Mesendoderm (in vitro differentiated cells): ENCODE results near the gene HPS1.

Experiments used
- DNase-seq: peaks from one replicate; pipeline ENCODE4 v3.0.0; 2013
- H2AK5ac ChIP-seq: 2 replicates; pipeline ENCODE4 v1.6.1; 2013; ENCODE audit warnings: low read length, inconsistent platforms
- H2BK120ac ChIP-seq: 2 replicates; pipeline ENCODE4 v1.6.1; 2013; ENCODE audit warnings: low read depth, mild to moderate bottlenecking, low read length, moderate library complexity, mixed read lengths
- H2BK15ac ChIP-seq: replicated peaks from 2 replicates; pipeline ENCODE4 v1.6.1; 2013; ENCODE audit warnings: low read depth, mild to moderate bottlenecking, moderate library complexity
- H2BK5ac ChIP-seq: 2 replicates; pipeline ENCODE4 v1.6.1; 2013; ENCODE audit warnings: low read length, inconsistent platforms
- H3K18ac ChIP-seq: 2 replicates; pipeline ENCODE4 v1.6.1; 2013; ENCODE audit warnings: mild to moderate bottlenecking, low read length, mixed read lengths
- H3K23ac ChIP-seq: one replicate; pipeline ENCODE4 v1.6.1; 2013; ENCODE audit warnings: low read length
- H3K27ac ChIP-seq: 2 replicates; pipeline ENCODE4 v1.5.1; 2013; ENCODE audit warnings: low read depth, mild to moderate bottlenecking, inconsistent platforms, low read length, moderate library complexity
- H3K27me3 ChIP-seq: 2 replicates; pipeline ENCODE4 v1.6.1; 2013; ENCODE audit warnings: low read length, control low read depth, mild to moderate bottlenecking, inconsistent platforms; ENCODE audit not compliant: insufficient read depth, poor library complexity
- H3K36me3 ChIP-seq: 2 replicates; pipeline ENCODE4 v1.6.1; 2013; ENCODE audit warnings: low read length, inconsistent platforms; ENCODE audit not compliant: control insufficient read depth, insufficient read depth
- H3K4ac ChIP-seq: one replicate; pipeline ENCODE4 v1.6.1; 2013; ENCODE audit warnings: low read depth, mild to moderate bottlenecking, low read length, moderate library complexity
- H3K4me1 ChIP-seq: 2 replicates; pipeline ENCODE4 v1.6.1; 2013; ENCODE audit warnings: low read depth, low read length, inconsistent platforms; ENCODE audit not compliant: control insufficient read depth
- H3K4me2 ChIP-seq: 2 replicates; pipeline ENCODE4 v1.6.1; 2013; ENCODE audit warnings: low read length
- H3K4me3 ChIP-seq: 2 replicates; pipeline ENCODE4 v1.5.1; 2013; ENCODE audit warnings: mild to moderate bottlenecking, low read length
- H3K56ac ChIP-seq: one replicate; pipeline ENCODE4 v1.6.1; 2013; ENCODE audit warnings: low read length
- H3K79me1 ChIP-seq: 2 replicates; pipeline ENCODE4 v1.6.1; 2013; ENCODE audit warnings: low read length, inconsistent platforms
- H3K79me2 ChIP-seq: 2 replicates; pipeline ENCODE4 v1.6.1; 2013; ENCODE audit warnings: mild to moderate bottlenecking, low read length; ENCODE audit not compliant: control insufficient read depth, insufficient read depth
- H3K9ac ChIP-seq: 2 replicates; pipeline ENCODE4 v1.6.1; 2013; ENCODE audit warnings: low read length, inconsistent platforms
- H4K5ac ChIP-seq: one replicate; pipeline ENCODE4 v1.6.1; 2013; ENCODE audit warnings: low read length
- H4K8ac ChIP-seq: one replicate; pipeline ENCODE4 v1.6.1; 2013; ENCODE audit warnings: low read depth, mild to moderate bottlenecking, control low read depth, low read length, moderate library complexity
- WGBS: extraction: QIAGEN DNeasy Blood & Tissue Kit; methylation state at CpG from one replicate; pipeline ENCODE4 v1.1.7; 2013; ENCODE audit warnings: low lambda C conversion rate, missing lambda C conversion rate; ENCODE audit not compliant: insufficient coverage; ENCODE audit errors: extremely low coverage; 5-methylcytosine and 5-hydroxymethylcytosine counted together

Gene HPS1

DNA sequence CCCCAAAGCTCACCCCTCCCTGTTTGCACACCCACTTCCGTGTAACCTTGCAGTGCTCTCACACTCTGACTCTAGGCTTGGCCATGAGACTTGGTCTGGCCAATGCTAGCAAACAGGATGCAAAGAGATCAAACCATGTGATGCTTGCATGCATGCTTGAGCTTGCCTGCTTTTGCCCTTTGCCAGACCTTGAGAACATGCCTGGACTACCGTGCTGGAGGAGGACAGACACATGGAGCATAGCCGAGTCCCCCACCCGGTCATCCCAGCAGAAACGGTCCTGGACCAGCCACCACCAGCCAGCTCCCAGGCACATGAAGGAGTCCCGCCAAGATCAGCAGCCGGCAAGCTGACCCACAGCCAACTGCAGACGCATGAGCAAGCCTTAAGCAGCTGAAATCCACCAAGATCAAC, 55.1 kb downstream of the HPS1 start:
- Histone ChIP-seq H3K4ac (no peak overlapping the region), H3K27ac (no peak overlapping the region), H2AK5ac (no peak overlapping the region), H3K36me3 (no peaks in the 10 kb centered on the region), H3K4me1 (no peaks in the 10 kb centered on the region), H2BK5ac (no peak overlapping the region), H3K4me2 (no peak overlapping the region), H3K9ac (no peak overlapping the region), H3K79me1 (no peaks in the 10 kb centered on the region), H3K4me3 (no peak overlapping the region), H3K23ac (no peak overlapping the region), H3K18ac (no peak overlapping the region), H3K56ac (no peak overlapping the region), H2BK15ac (no peak overlapping the region), H2BK120ac (no peak overlapping the region), H4K5ac (no peak overlapping the region), H4K8ac (no peak overlapping the region), H3K27me3 (no peaks in the 10 kb centered on the region), H3K79me2 (no peaks in the 10 kb centered on the region)
- WGBS: no CpG with 5 or more reads among the region's 8 CpGs
- no peak for DNase-seq

DNA sequence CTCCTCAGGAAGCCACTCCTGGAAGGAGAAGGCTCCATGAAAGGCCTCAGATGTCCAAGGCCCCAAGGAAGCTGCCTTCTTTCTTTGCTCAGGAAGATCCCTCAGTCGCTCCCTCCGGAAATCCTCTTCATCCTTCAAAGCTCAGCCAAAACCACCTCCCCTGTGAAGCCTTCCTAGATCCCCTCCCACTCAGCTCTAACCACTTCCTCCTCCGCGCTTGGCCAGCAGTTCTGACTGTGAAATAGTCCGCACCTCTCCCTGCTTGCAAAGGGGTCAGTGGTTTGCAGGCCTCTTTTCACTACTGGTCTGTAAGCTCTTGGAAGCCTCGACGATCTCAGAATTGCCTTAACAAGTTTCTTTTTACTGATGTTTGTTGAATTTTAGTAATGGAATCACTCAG, 55.7 kb downstream of the HPS1 start:
- H3K27me3 ChIP-seq: no peaks in the 10 kb centered on the region
- WGBS: no CpG with 5 or more reads among the region's 7 CpGs
- no peak overlapping the region for H2BK15ac ChIP-seq
- H3K56ac ChIP-seq: no peak overlapping the region
- H4K5ac ChIP-seq: no peak overlapping the region
- no peak overlapping the region for H3K4me2 ChIP-seq
- no peaks in the 10 kb centered on the region for H3K79me2 ChIP-seq
- no peak overlapping the region for H2BK120ac ChIP-seq
- no peak overlapping the region for H2AK5ac ChIP-seq
- no peaks in the 10 kb centered on the region for H3K4me1 ChIP-seq
- no peak overlapping the region for H3K27ac ChIP-seq
- H3K9ac ChIP-seq: no peak overlapping the region
- no peak overlapping the region for H3K4me3 ChIP-seq
- H2BK5ac ChIP-seq: no peak overlapping the region
- H3K18ac ChIP-seq: no peak overlapping the region
- no peak overlapping the region for H4K8ac ChIP-seq
- DNase-seq: no peak
- no peaks in the 10 kb centered on the region for H3K36me3 ChIP-seq
- H3K23ac ChIP-seq: no peak overlapping the region
- H3K79me1 ChIP-seq: no peaks in the 10 kb centered on the region
- H3K4ac ChIP-seq: no peak overlapping the region

DNA sequence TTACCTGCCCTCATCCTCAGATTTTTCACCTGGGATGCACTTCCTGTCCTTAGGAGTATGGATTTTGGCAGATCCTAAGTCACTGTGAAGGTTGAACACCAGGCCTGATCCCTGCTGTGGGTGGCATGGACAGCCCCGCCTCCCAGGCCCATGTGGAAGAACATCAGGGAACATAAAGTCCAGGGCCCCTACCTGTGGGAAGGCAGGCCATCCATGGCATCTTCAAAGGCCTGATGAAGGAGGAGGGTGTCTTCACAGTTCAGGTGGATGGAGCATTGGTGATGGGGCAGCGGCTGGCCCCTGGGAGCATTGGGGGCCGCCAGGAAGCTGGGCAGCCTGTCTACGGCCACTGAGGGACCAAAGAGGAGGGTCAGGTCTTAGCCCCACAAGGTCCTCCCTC, 56.3 kb downstream of the HPS1 start:
- no peak overlapping the region for H4K5ac ChIP-seq

DNA sequence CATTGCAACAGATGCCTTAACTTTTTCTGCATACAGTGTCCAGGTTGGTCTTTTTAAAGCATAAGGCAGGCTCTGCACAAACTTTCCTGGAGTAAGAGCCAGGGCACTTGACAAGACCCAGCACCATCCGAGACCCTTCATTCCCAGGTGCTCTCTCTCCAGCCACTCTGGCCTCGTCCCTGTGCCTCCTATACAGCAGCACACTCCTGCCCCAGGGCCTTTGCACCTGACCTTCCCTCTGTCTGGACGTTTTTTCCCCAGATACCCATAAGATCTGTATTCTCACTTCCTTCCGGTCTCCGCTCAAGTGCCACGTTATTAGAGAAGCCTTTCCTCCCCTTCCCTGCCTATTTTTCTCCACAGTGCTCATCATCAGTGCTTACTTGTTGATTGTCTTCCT, 57.3 kb downstream of the HPS1 start:
- Histone ChIP-seq H3K4me2 (no peak overlapping the region), H3K4ac (no peak overlapping the region), H4K8ac (no peak overlapping the region), H3K4me1 (no peaks in the 10 kb centered on the region), H3K9ac (no peak overlapping the region), H3K27ac (no peak overlapping the region), H2AK5ac (no peak overlapping the region), H2BK5ac (no peak overlapping the region), H3K56ac (no peak overlapping the region), H3K18ac (no peak overlapping the region), H3K36me3 (no peaks in the 10 kb centered on the region), H3K4me3 (no peak overlapping the region), H2BK15ac (no peak overlapping the region), H3K23ac (no peak overlapping the region), H3K79me1 (no peaks in the 10 kb centered on the region), H2BK120ac (no peak overlapping the region), H3K27me3 (no peaks in the 10 kb centered on the region), H4K5ac (no peak overlapping the region), H3K79me2 (no peaks in the 10 kb centered on the region)
- no CpG with 5 or more reads among the region's 6 CpGs for whole genome bisulfite sequencing
- no peak for DNase-seq

More for the DNA sequence above, 56.3 kb downstream of the HPS1 start:
- H3K18ac ChIP-seq: no peak overlapping the region
- no peak for DNase-seq
- no peaks in the 10 kb centered on the region for H3K36me3 ChIP-seq
- no peak overlapping the region for H4K8ac ChIP-seq
- no peak overlapping the region for H2BK5ac ChIP-seq
- no peak overlapping the region for H2BK120ac ChIP-seq
- no peak overlapping the region for H3K4ac ChIP-seq
- no peak overlapping the region for H2AK5ac ChIP-seq
- no peak overlapping the region for H3K4me3 ChIP-seq
- H3K79me1 ChIP-seq: no peaks in the 10 kb centered on the region
- no peak overlapping the region for H3K4me2 ChIP-seq
- H3K27ac ChIP-seq: no peak overlapping the region
- H3K23ac ChIP-seq: no peak overlapping the region
- no peaks in the 10 kb centered on the region for H3K79me2 ChIP-seq
- H3K56ac ChIP-seq: no peak overlapping the region
- H2BK15ac ChIP-seq: no peak overlapping the region
- H3K9ac ChIP-seq: no peak overlapping the region
- H3K27me3 ChIP-seq: no peaks in the 10 kb centered on the region
- H3K4me1 ChIP-seq: no peaks in the 10 kb centered on the region
- WGBS: no CpG with 5 or more reads among the region's 4 CpGs

DNA sequence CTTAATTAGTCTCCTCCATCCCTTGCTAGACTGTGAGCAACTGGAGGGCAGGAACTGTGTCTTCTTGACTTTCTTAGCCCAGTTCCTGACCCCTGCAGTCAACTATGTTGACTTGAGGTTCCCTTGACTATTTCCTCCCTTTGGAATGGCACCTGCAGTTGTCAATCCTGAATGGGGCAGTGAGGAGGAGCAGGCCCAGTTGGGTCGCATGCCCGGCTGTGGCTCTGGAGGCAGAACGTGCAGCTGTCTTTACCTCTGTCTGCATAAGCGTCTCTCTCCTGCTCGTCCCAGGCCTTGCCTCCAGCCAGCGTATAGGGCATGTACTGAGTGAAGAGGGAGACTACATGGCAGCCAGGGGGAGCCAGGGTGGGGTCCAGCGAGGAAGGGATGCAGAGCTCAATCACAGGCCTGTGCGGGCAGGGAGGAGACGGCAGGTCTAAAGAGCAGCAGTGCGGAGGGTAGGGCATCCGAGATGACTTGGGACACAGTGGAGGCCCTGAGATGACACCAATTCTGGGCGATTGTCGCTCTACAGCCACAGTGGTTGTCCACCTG, 58.6 kb downstream of the HPS1 start:
- no peak overlapping the region for H3K4ac ChIP-seq
- H3K4me3 ChIP-seq: no peak overlapping the region
- no peaks in the 10 kb centered on the region for H3K36me3 ChIP-seq
- H3K79me1 ChIP-seq: no peaks in the 10 kb centered on the region
- no peak overlapping the region for H3K9ac ChIP-seq
- H3K4me2 ChIP-seq: no peak overlapping the region
- no peaks in the 10 kb centered on the region for H3K4me1 ChIP-seq
- no peak overlapping the region for H2BK120ac ChIP-seq
- no peak overlapping the region for H2AK5ac ChIP-seq
- H3K27me3 ChIP-seq: no peaks in the 10 kb centered on the region
- WGBS: no CpG with 5 or more reads among the region's 13 CpGs
- no peak overlapping the region for H4K5ac ChIP-seq
- no peaks in the 10 kb centered on the region for H3K79me2 ChIP-seq
- H3K56ac ChIP-seq: no peak overlapping the region
- no peak overlapping the region for H2BK15ac ChIP-seq
- H2BK5ac ChIP-seq: no peak overlapping the region
- H4K8ac ChIP-seq: no peak overlapping the region
- H3K18ac ChIP-seq: no peak overlapping the region
- H3K23ac ChIP-seq: no peak overlapping the region
- no peak for DNase-seq
- no peak overlapping the region for H3K27ac ChIP-seq

DNA sequence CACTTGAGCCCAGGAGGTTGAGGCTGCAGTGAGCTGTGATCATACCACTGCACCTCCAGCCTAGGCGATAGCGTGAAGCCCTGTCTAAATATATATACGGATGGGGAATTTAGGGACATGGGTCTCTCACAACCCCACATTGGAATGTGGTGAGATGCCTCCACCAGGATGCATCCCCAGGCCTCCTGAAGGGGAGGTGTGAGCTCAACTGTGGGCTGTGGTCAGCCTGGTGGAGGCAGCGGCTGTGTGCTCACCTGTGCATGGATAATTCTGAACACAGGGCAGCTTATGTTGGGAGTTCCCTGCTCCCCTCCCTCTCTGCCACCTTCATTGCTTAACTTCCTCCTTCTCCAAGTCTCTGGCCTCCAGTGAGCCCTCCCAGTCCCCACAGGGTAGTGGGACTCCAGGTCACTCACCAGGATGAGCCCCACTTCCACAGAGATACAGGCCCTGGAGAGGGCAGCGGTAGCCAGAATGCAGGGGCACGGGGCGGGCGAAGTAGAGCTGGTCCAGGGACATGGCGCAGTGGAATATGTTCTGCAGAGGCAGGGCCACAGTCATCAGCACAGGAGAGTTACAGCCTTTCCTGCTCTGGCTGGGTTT, 62.1 kb downstream of the HPS1 start:
- no peak overlapping the region for H2AK5ac ChIP-seq
- no peaks in the 10 kb centered on the region for H3K79me2 ChIP-seq
- no peak overlapping the region for H2BK120ac ChIP-seq
- H3K9ac ChIP-seq: no peak overlapping the region
- H2BK15ac ChIP-seq: no peak overlapping the region
- no peaks in the 10 kb centered on the region for H3K36me3 ChIP-seq
- whole genome bisulfite sequencing: no CpG with 5 or more reads among the region's 9 CpGs
- H3K79me1 ChIP-seq: no peaks in the 10 kb centered on the region
- no peak overlapping the region for H3K23ac ChIP-seq
- no peak overlapping the region for H3K4me2 ChIP-seq
- no peak overlapping the region for H4K5ac ChIP-seq
- H3K4ac ChIP-seq: no peak overlapping the region
- no peak overlapping the region for H4K8ac ChIP-seq
- H3K27me3 ChIP-seq: no peaks in the 10 kb centered on the region
- H3K27ac ChIP-seq: no peak overlapping the region
- no peak overlapping the region for H3K56ac ChIP-seq
- no peak overlapping the region for H2BK5ac ChIP-seq
- H3K4me1 ChIP-seq: peaks cover 9% of the 10 kb centered on the region
- peak; percentile 29 for DNase-seq
- no peak overlapping the region for H3K4me3 ChIP-seq
- no peak overlapping the region for H3K18ac ChIP-seq
